ENCODE measurements around the gene HEATR5A. TPM values are rescaled to one million over a fixed set of nuclear protein-coding genes. Genes with fewer than 3 reads are reported as not detected.

The HEATR5A gene
- total RNA-seq = 6.6 and 16.9 TPM in 2 replicates

DNA sequence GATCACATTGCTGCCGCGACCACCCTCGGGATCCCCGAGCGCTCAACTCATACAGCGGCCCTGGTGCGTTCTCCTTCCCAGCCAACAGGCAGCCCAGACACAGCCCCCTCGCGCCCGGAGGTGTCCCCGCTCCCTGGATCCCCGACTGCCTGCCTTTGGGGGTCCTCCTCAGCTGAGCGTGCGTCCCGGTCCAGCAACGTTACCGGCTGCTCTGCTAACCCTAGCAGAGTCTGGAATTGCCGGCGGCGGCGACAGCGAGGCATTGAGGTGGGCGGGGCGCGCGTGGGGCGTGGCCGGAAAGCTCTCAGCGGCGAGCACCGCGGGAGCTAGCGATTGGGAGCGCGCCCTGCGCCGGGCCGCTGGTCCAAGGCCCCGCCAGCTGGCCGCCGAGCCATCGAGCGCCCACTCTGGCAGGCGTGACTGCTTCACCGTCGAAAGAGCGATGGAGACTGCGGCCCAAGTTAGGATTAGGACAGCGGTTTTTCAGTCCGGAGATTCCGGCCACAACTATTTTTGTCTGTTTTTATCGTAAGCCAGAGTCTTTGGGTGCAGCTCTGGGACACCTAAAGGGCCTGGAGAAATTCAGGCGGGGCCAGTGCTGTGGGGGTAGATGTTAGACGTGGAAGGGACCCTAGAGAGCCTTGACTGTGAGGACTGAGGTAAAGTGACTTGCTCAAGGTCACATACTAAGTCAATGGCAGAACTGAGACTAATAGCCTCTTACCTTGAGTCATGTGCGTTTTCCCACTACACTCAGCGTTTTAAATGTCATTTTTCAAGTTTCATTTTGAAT, at the start of gene HEATR5A:
Gene HEATR5A, minus strand, starts transcription at position 232 of the 793 bp plus-strand sequence. CDS start 17,575 bp downstream, outside the sequence.

DNA sequence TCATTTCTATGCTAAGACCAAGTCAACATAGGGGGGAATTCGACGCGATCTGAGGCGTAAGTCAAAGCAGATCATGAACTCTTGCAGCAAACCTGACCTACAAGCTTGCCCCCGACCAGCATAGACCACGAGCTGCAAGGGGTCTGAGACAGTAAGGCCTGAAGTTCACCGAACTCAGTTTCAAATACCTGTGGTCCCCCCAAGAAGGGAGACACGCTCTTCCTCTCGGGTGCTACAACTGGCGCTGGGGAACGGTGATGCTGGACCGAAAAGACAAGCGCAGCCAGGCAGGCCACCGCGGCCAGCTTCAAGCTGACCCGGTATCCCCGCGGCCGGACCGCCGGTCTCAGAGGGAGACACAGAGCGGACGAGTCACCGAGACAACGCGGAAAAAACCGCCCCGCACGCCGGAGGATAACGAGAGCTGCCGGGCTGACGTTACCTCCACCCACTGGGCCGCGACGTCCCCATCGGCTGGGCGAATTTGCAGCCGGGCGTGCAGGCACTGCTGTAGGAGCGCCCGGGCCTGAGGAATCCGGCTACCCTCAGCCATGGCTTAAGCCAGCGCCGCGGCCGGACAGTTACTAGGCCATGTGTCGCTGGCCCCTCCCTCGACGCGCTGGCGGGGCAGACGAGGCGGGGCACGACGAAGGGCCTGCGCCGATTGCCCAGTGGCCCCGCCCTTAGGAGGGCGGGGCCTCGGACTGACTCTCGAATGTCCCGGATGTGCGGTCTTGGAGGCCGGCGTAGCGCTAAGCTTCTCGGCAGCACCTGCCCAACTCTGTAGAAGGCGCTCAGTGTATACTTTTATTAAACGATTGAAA, 36.7 kb upstream of the HEATR5A start, which contains the start of gene DTD2:
Gene DTD2, minus strand, starts transcription at position 666 of the 824 bp plus-strand sequence. Its CDS starts 113 bp downstream, at position 553.

Other genes with a start within 250 kb of the HEATR5A start
- 75.6 and 81.6 TPM in 2 replicates for gene HECTD1, start 212.8 kb downstream of the HEATR5A start, total RNA-seq
- gene DTD2, start 37.0 kb upstream of the HEATR5A start, total RNA-seq = 30.8 and 36.5 TPM in 2 replicates
- not detected in 2 replicates for gene GPR33, start 67.5 kb upstream of the HEATR5A start, total RNA-seq
- 9.4 and 12.2 TPM in 2 replicates for gene NUBPL, start 140.9 kb upstream of the HEATR5A start, total RNA-seq